ENCODE results near the gene PRSS27. TPM values are rescaled to one million over a fixed set of nuclear protein-coding genes. Genes with fewer than 3 reads are reported as not detected.
"Not testable (repeated sequence)": the region's sequence is repeated elsewhere in the genome, so short reads cannot be mapped to it uniquely, and the experiment has no call there.

Gene PRSS27
- total RNA-seq, 4 donors from 2014 or later = 1.3 to 5.0 (median 2.0) TPM

- 74 to 80% methylated on average over 16 of the region's 16 CpGs for WGBS, 2 donors
Measured at GRCh38 chr16:2675714-2676113, 44.3 kb downstream of the PRSS27 start.

GRCh38 chr16:2675021-2675420, 45.0 kb downstream of the PRSS27 start:
- WGBS, 2 donors = 80 to 81% methylated on average over 7 of the region's 7 CpGs

More at GRCh38 chr16:2675714-2676113, 44.3 kb downstream of the PRSS27 start:
- no peak for TF ChIP-seq POLR2A (IDR thresholded peaks at IDR 0.05)
- no peak for TF ChIP-seq CTCF (IDR thresholded peaks at IDR 0.05)
- H3K4me3 ChIP-seq (ENCODE audit: low read depth, poor library complexity, severe bottlenecking) = no peak overlapping the region
- intact Hi-C loops (cut with DNase I; ENCODE audit: low total_unique reads) = no loop called here
- DNase-seq (ENCODE audit: low spot score in 2 of 2) = no peak

GRCh38 chr16:2673066-2673999, 46.7 kb downstream of the PRSS27 start:
- intact Hi-C loops (cut with DNase I; ENCODE audit: low total_unique reads) = no loop called here
- H3K4me3 ChIP-seq (ENCODE audit: low read depth, poor library complexity, severe bottlenecking) = no peak overlapping the region
- no peak for TF ChIP-seq POLR2A (IDR thresholded peaks at IDR 0.05)
- no peak for TF ChIP-seq CTCF (IDR thresholded peaks at IDR 0.05)
- peak; percentile 93 to 99 for DNase-seq (ENCODE audit: low spot score in 2 of 2)
- 0 to 1% methylated on average over 29 to 31 of the region's 107 CpGs for WGBS, 2 donors

More at GRCh38 chr16:2675021-2675420, 45.0 kb downstream of the PRSS27 start:
- H3K4me3 ChIP-seq (ENCODE audit: low read depth, poor library complexity, severe bottlenecking) = no peak overlapping the region
- intact Hi-C loops (cut with DNase I; ENCODE audit: low total_unique reads) = no loop called here
- no peak for DNase-seq (ENCODE audit: low spot score in 2 of 2)
- TF ChIP-seq POLR2A (IDR thresholded peaks at IDR 0.05) = no peak
- TF ChIP-seq CTCF (IDR thresholded peaks at IDR 0.05) = no peak

GRCh38 chr16:2671741-2672140, 48.3 kb downstream of the PRSS27 start:
- no peak for DNase-seq (ENCODE audit: low spot score in 2 of 2)
- no peak overlapping the region for H3K4me3 ChIP-seq (ENCODE audit: low read depth, poor library complexity, severe bottlenecking)
- 85 to 89% methylated on average over 13 of the region's 13 CpGs for WGBS, 2 donors
- TF ChIP-seq POLR2A (IDR thresholded peaks at IDR 0.05) (no peak), CTCF (IDR thresholded peaks at IDR 0.05) (no peak)
- intact Hi-C loops (cut with DNase I; ENCODE audit: low total_unique reads) = no loop called here

GRCh38 chr16:2671193-2671592, 48.8 kb downstream of the PRSS27 start:
- H3K4me3 ChIP-seq (ENCODE audit: low read depth, poor library complexity, severe bottlenecking); DNase-seq (ENCODE audit: low spot score in 2 of 2); intact Hi-C loops (cut with DNase I; ENCODE audit: low total_unique reads): not testable (repeated sequence)
- WGBS, 2 donors = 69 to 70% methylated on average over 10 of the region's 10 CpGs

- H3K4me3 ChIP-seq (ENCODE audit: low read depth, poor library complexity, severe bottlenecking); intact Hi-C loops (cut with DNase I; ENCODE audit: low total_unique reads): not testable (repeated sequence)
- WGBS, 2 donors = 8 to 10% methylated on average over 15 of the region's 15 CpGs
- peak; percentile 62 to 94 for DNase-seq (ENCODE audit: low spot score in 2 of 2)
Measured at GRCh38 chr16:2670017-2670416, 50.0 kb downstream of the PRSS27 start.

- H3K4me3 ChIP-seq (ENCODE audit: low read depth, poor library complexity, severe bottlenecking); intact Hi-C loops (cut with DNase I; ENCODE audit: low total_unique reads): not testable (repeated sequence)
- peak in 1 of 2 donors; percentile 65 for DNase-seq (ENCODE audit: low spot score in 2 of 2)
- WGBS, 2 donors = 77 to 81% methylated on average over 10 of the region's 10 CpGs
Measured at GRCh38 chr16:2669587-2669986, 50.4 kb downstream of the PRSS27 start.

GRCh38 chr16:2666671-2667070, 53.4 kb downstream of the PRSS27 start:
- H3K4me3 ChIP-seq (ENCODE audit: low read depth, poor library complexity, severe bottlenecking); intact Hi-C loops (cut with DNase I; ENCODE audit: low total_unique reads): not testable (repeated sequence)
- DNase-seq (ENCODE audit: low spot score in 2 of 2) = peak in 1 of 2 donors; percentile 78
- WGBS, 2 donors = 83% methylated on average over 7 of the region's 7 CpGs

Measured in lower leg skin (tissue), 4 donors.